Activated CD4-positive, alpha-beta T cell treated with anti-CD3 and anti-CD28 coated beads for 4 hours (primary cell): ENCODE measurements around the gene PALLD.

Source experiments
- DNase-seq, 2 donors: peaks; one replicate each; pipeline ENCODE4 v3.0.0-alpha.2; 2020

Gene PALLD

DNA sequence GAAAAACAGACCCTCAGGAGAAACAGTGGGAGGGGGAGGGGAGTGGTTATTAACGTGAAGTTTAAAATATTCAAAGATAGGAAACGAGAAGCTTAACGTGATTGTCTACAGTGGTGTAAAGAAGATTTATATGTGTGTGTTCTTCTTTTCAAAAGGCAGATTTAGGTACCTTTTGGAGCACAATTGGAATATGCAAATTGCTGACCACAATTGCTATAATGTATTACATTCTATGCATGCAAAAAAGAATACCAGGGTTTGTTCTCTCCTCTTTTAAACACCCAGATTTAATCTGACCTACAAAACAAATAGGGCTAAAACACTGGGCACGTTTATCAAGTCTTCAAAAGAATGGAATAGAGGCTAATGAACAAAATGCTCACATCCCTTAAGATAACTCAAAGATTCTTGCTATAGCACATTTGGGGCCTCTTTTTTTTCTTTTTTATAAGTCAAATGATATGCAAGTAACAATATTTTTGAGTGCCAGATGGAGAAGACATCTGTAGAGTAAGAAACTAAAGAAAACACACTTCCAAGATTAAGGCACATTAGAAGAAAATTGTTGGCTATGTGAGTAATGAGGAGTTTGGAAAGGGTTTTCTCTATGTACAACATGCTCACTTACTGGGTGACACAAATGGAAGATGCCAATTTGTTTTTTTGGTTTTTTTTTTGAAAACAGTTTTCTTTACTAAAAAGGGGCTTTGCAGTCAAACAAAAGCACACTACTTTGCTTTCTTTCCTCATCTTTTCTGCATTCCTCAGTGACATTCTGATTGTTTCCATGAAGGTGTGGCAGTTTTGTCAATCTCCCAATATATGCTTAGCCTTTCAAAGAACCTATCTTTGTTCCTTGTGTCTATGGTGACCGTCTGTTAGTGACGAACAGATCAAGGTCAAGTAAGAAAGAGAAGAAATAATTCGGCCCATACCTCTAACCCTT lies 240.3 kb downstream of the PALLD start:
- no peak for DNase-seq

DNA sequence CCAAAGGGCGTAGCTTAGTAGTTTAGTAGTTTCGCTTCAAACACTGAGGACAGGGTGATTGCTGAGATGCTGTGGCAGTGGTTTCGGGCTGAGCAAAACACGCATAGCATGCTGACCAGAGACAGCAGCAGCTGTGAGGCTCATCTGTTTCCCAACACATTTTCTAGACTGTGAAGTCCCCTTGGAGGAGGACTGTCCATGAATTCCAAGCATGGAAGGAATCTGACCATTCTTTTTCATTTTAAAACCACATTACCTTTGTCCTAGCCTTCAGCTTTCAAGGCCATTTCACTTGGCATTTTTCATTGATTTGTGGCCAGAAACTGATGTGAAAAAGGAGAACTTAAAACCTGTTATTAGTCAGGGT lies 240.9 kb downstream of the PALLD start:
- DNase-seq = no peak

DNA sequence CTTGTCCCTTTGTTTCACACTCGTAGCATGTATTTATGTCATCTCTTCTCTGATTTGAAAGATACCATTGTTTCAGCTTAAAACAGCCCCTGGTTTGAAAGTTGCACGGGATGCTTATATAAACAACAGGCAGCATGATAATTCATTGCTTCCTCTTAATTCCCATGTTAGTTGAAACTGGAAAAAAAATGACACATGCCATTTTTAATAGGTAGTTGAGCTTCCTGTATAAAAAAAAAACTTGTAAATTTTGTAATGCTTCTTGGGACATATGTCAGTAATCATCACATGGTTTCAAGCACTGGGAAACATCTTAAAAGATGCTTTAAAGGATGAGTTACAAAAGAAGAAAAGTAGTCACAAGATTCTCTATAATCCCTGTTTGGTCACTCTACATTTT lies 243.0 kb downstream of the PALLD start:
- no peak for DNase-seq

DNA sequence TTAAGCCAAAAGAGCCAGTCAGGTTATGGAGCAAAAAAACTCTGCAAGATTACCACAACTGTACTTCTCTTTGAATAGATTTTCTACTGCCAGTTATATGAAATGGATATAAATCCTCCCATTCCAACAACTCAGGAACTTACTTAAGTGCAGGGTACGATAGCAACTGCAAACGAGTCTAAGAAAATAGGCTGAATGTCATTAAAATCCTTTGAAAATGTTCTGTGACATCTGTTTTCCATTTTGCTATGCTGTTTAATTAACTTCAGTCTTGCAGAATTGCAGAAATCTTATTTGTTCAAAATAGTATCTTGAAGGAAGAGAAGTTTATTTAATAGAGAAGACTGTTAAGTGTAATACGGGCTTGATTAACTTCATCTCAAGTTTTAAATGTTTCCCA lies 243.8 kb downstream of the PALLD start:
- no peak for DNase-seq

DNA sequence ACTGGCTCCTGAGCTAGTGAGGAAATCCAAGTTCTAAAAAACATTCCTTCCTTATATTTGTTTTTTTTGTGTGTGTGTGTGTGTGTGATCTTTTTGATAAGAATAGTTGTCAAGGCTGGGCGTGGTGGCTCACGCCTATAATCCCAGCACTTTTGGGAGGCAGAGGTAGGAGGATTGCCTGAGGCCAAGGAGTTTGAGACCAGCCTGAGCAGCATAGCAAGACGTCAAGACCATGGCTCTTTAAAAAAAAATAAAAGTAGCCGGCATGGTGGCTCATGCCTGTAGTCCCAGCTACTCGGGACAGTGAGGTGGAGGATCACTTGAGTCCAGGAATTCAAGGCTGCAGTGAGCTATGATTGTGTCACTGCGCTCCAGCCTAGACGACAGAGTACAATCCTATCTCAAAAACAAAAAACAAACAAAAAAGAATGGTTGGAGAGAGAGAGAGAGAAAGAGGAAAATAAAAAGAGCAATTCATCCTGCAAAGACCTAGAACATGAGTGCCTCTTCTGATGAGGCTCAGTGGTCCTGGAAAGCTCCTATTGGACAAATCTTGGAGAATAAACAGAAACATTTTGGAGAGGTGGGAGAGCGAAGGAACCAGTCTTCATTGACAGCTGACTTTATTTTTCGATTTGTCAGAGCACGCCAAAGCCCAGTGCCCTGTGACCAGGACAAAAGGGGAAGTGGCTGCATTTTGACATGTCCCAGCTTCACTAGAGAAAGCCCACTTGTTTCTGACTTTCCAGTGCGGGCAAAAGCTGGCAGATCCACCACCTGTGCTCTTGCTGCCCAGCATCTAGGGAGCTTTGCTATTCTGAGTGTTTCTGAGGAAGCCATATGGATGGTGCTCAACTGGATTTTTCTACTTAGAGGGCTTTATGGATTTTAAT lies 244.7 kb downstream of the PALLD start:
- DNase-seq = no peak

DNA sequence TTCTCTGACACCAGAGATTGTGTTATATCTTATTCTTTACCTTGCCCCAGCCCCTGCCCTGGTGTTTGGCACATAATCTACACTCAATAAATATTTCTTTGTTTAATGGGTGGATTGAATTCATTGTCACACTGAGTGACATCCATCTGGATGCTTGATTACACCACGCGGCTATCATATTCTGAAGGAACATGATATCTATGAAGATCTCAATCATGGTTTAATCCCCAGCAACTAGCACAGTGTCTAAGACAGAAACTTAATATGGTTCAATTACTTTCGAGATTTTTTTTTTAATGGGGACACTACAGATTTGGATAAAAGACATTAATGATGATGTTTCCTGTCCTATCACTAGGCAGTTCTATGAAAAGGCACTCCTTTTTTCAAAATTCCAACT lies 246.3 kb downstream of the PALLD start:
- no peak for DNase-seq

DNA sequence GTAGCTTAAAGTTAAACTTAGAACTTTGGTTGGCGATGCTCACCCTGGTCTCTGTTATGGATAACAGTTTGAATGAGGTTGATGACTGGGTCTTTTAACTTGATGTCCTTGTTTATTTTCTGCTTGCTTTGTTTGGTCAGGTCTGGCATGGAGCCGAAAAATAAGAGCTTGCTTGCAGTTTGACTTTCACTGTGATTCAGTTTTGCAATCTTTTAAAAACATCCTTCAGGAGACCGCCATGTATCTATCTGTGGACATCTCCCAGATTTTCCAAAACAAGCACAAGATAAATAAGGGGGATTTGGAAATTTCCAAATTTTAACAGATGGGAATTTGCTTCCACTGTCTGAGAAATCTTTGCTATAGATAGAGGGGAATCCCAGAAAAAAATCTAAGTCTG lies 246.7 kb downstream of the PALLD start:
- no peak for DNase-seq

DNA sequence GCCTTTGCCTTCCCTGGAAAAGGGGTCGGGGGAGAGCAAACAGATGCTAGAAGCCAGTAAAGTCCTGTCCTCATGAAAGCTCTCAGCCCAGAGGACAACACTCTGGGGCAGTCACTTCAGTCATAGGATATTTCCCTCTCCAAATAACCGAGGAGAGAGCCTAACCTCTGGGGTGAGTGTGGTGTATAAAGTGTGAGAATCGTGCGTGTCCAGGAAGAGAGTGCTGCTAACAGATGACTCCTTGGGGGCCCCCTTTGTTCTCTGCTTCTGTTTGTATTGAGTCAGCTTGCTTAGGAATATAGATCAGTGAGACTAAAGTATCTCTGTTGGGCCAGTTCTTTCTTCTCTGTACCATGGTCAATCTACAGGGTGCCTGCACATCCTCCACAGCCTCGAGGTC lies 247.2 kb downstream of the PALLD start:
- no peak for DNase-seq

DNA sequence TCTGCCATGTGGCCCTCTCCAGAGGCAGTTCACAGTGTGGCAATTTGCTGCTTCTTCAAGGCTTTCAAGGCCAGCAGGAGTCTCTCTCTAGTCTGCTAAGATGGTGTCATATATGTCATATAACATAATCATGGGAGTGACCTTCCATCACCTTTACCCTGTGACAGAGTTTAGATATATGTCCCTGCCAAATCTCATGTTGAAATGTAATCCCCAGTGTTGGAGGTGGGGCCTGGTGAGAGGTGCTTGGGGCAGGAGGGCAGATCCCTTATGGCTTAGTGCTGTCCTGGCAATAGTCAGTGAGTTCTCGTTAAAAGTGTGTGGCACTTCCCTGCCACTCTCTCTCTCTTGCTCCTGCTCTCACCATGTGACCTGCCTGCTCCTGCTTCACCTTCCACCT lies 252.0 kb downstream of the PALLD start:
- no peak for DNase-seq

DNA sequence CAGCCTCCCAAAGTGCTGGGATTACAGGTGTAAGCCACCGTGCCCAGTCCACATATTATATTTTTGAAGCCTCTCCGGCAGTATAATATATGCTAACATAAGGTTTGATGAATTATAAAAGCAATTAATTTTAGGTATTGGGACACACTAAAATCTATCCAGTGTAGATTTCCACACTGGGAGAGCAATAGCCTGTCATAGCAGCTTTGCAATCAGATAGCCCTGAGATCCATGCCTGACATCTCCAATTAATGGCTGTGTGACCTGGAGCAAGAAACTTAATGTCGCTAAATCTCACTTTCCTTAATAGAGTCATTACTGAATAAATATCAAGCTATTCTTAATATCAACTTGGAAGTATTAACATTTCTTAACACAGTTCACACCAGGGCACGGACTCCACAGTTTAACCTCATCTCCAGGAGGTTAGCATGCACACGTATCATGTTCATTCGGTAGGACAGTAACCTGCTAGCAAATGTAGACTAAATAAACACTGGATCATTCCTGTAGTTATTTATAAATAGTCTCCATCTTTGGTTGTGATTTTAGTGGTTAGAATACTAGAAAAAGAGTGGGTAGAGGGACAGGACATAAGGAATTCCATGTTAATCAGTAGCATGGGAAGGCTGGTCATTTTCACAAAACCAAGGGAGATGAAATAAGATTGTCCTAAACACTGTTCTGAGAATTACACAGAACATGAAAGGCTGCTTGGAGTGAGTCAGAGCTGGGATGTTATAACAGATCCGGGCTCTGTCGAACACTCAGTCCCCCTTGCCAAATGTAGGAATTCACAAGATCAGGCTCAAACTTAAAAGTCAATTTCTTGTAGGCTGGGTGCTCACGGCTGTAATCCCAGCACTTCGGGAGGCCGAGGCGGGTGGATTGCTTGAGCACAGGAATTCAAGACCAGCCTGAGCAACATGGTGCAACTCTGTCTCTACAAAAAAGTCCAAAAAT lies 254.7 kb downstream of the PALLD start:
- no peak for DNase-seq

DNA sequence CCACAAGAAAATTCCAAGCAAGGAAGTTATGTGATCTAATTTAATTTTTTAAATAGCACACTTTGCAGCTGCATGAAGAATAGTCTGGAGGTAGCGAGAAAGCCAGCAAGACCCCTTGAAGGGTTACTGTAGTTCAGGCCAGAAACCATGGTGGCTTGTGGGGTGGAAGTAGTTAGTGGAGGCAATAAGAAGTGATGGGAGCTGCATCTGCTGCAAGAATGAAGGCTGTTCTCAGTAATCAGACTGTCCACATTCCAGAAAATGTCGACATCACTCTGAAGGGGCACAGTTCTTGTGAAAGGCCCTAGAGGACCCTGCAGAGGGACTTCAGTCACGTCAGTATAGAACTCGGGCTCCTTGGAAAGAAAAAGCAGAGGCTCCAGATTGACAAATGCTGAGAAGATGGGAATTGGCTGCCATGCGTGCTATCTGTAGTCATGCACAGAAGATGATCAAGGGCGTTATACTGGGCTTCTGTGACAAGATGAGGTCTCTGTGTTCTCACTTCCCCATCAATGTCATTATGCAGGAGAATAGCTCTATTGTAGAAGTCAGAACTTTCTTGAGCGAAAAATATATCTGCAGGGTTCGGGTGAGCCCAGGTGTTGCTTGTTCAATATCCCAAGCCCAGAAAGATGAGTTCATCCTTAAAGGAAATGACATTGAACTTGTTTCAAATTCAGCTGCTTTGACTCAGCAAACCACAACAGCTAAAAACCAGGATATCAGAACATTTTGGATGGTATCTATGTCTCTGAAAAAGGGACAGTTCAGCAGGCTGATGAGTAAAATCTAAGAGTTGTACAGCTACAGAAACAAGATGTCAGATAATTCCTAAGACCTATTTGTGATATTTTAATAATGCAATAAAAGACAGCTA lies 259.0 kb downstream of the PALLD start:
- no peak for DNase-seq

DNA sequence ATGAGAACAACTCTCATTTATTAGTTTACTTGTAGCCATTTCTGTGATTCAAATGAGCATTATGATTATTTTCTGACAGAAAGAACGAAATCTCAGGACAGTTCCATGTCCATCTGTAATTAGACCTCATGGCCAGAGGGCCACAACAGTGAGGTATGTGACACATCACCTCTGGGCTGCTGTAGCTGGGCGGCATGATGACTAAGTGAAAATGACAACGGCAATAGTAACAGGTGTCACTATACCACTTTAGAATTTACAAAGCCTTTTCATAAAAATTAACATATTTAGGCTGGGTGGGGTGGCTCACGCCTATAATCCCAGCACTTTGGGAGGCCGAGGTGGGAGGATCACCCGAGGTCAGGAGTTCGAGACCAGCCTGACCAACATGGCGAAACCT lies 260.6 kb downstream of the PALLD start:
- DNase-seq = no peak

DNA sequence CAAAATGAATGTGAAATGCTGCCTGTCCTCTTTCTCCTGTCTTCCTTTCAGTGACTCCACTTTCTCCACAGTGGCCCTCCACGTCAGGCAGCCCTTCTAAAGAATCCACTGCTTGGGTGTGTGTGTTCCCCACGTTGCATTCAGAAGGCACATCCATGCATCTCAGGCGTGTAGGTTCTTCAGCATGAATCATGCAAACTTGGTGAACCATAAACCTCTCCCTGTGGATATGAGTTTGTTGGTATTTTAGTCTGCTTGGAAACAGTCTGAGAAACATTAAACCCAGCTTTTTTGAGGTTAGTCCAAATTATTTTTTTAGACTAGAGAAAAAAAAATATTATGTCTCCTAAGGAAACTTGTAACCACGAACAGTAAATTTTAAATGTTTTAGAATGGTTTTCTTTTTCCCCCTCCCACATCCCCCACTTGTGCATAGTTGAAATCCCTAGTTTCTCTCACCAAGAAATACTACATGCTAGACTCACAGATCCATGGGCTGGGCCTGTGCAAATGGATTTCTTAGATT lies 261.6 kb downstream of the PALLD start:
- DNase-seq = no peak

DNA sequence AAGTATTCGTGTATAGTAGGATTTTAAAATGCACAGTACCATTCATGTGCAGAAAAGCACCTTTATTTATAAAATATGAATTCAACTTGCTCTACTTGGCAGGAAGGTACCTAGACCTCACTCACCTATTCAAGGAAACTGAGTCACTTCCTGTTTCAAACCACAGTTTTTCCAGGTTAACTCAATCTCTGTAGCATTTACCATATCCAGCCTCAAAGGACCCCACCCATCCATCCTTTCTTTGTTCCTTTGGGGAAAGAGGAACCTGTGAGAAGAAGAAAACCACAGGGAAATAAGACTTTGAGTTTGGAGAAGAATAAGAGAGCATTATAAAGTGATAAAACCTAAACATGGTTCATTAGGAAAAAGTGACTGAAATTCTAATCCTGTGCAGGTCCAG lies 262.5 kb downstream of the PALLD start:
- no peak for DNase-seq

DNA sequence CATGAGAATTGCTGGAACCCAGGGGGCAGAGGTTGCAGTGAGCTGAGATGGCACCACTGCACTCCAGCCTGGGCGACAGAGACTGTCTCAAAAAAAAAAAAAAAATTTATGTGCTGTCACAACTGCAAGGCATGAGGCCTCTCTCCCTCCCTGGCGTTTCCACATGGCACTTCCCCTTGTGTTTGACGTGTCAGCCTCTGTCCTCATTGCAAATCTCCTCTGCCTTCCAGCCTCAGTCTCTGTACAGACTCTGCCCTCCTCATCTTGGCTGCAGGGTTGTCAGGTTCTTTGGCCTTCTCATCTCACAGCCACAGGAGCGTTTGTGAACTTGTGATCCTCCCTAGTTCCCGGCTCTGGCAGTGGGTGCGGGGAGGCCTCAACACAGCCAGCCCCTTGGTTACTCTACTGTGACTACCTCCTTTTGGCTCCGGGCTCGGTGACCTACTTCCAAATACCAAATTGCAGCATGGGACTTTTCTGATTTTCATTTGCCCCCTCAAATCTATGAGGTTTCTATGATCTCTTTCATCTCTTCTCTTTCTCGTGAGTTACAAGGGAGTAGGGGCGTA lies 263.2 kb downstream of the PALLD start:
- DNase-seq = no peak

DNA sequence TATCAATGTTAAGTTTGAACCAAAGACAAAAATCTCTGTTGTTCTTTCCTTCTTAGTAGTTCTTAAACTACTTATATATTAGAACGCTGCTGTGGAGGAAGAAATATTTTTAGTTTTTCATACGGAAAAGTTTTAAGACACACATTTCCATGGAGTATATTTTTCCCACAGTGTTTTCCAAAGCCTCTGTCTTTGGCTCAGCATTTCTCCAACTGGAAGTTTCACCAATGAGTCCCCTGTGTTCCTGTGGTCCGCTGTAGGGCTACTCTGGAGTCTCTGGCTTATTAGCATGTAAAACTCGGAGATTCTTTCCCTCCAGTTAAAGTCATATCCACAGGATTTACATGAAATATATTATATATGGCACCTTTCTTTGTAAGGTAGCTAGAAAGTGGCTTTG lies 264.2 kb downstream of the PALLD start:
- no peak for DNase-seq

DNA sequence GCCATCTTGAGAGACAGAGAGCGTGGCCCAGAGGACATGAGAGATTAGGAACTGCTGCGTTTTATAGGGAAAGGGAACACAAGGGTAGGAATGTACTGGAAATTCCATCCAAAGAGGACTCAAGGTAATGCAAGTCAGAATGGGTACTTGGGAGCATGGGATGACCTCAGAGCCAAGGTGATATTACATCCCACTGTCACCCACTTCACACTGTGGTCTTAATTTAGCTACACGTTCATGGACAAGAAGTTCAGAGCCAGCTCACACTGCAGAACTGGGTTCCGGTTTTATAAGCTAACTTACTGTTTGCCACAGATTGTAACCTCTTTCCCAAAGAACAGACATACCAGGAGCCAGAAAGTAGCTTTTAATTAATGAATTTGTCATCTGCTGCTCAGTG lies 268.5 kb downstream of the PALLD start:
- no peak for DNase-seq

DNA sequence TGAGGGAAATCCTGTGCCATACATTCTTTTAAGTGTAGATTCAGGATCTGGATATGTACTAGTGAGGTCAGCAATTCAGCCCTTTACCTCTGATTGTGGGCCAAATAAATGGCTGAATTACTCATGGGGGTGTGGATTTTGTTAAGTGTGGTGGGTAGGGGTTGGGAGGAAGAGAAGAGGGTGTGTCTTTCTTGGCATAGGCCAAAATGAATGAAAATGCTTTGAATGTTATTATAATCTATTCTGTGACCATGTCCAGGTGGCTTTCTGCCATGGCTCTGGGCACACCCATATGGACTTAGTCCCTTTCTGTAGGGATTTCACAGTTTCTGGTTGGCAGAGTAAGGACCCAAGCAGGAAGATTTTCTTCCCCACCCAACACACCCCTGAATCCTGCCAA lies 268.9 kb downstream of the PALLD start:
- DNase-seq = no peak

DNA sequence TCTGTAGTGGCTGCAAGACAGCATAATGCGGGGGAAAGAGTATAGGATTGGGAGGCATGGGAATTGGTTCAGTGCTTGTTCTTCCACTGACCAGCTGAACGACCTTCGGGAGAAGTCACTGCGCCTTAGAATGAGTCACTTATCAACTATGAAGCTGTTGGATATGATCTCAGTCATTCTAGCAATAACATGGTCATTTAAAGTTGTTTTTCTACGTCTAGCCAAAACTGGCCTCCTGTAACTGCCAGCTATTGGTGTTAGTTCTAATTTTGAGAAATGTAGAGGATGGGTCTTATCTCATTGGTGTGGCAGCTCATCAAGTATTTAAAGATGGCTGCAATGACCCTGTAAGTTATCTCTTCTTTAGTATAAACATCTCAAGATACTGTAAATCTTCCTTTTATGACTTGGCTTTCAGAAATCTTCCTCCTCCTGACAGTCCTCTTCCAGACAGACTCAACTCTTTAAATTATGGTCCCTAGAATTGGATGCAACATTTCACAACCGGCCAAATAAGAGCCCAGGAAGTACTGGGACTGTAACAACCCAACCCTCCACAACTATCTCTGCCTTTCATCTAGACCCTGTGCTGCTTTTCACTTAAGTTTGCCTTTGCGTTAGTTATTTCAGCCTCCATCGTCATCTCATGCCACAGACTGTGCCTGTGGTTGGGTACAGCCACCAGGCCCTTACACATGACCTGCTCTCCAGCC lies 269.9 kb downstream of the PALLD start:
- DNase-seq = no peak

DNA sequence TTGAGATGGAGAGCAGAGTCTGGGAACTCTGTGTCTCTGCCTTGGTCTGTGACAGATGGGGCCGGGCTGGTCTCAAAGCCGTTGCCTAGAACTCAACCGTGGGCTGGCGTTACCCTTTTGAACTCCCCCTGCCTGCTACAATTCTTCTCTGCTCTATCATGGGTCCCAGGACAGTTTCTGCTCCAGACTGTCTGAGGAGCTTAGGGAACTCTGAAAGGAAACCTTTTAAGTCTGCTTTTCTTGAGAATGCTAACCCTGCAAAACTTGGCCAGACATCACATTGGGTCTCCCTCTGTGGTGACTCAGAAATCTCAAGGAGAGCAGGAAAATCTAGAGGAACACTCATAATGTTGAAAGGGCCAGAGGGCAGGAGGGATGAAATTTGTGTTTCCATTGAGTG lies 272.6 kb downstream of the PALLD start:
- no peak for DNase-seq

DNA sequence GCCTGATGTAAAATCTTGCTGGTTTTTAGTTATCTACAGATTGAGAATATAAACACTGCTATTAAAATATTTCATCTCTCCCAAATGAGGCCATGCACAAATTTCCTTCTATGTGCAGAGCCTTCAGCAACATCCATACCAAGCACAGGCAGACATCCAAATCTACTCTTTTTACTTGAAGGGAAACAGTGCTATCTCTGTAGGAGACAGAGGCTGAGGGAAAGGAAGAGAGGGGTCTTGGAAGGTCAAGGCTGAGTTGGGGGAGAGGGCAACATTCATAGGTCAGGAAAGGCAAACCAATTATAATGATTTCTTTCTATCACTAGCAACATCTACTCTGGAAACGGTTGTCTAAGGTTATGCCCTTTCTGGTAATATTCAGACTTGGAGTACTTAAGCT lies 273.0 kb downstream of the PALLD start:
- DNase-seq = no peak
